ENCODE data around the gene HDAC4. TPM values are rescaled to one million over a fixed set of nuclear protein-coding genes. Genes with fewer than 3 reads are reported as not detected.

HDAC4 gene
- total RNA-seq, 1 donor from 2014 or later: 20.4 TPM

DNA sequence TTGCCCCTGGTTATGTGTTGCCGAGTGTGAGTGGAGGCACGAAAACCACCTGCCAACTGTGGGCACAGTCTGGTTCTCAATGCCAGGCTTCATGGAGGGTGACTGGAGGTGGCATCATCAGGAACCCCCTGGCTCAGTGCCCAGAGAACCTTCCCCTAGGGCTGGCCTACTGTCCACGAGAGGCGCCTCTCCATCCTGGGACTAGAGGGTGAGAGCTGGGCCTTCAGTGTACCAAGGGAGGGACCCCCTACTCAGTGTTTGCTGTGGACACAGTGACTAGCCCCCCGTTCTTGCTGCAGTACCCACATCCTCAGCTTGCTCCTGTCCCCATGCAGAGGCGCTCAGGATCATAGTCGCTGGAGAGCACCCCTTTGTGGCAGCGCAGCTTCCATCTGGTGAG is 202.6 kb downstream of the HDAC4 start:
- DNase-seq (ENCODE audit: low spot score in 2 of 2) (no peak), FAIRE-seq (no peak)

DNA sequence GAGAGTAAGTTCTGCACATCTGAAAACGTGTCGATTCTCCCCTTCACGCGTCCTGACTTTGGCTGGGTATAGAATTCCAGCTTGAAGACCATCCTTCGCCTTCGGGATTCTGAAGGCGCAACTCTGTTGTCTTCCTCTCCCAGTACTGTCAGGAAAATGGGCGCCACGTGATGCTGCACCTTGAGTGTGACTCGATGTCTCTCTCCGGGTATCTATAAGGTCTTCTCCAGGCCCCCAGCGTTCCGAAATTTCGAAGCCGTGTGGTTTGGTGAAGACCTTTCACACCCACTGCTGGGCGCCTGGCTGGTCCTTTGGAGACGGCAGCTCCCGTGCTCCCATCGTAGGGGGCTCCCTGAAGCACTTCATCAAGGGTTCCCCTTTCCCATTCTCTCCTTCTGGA is 203.7 kb downstream of the HDAC4 start:
- DNase-seq (ENCODE audit: low spot score in 2 of 2) (no peak), FAIRE-seq (no peak)

DNA sequence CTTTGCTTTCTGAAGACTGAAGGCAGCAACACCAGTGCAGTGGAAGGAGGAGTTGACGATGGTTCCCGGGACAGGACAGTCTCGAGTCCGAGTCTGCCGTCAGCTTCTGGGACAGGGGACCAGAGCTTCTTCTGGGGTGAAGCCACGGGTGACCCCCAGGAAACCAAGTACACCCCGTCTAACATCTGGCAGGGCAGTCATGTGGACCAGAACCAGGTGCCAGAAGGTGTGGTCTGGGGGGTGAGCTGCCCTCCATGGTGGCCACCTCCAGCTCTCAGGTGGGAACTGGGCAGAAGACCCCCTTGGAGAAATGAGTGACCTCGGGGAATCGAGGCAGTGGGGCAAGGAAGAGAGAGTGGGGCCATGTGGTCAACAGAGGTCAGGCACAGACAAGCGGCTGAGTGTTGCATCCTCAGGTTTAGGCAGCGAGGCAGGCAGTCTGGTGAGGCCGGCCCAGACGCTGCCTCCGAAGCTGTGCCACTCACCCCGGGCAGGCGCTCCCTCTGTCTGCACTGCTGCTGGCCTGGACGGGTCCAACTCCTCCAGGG is 204.3 kb downstream of the HDAC4 start:
- no peak for DNase-seq (ENCODE audit: low spot score in 2 of 2)
- no peak for FAIRE-seq

DNA sequence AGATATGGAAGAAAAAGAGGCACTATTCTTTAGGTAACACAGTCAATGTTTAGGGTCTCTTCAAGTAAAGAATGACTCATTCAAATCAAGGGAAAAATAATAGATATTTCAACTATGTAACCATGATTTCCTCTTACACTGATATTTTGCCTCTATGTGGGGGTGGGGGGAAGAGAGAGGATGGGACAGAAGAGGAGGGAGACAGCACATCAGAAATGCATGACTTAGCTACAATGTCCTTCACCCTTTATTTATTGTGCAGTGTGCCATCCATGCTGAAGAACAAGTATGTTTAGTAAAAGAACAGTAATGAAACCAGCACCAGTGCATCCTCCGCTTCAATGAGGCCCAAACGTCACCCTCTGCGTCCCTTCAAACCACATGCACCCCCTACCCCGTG is 204.8 kb downstream of the HDAC4 start:
- FAIRE-seq (no peak), DNase-seq (ENCODE audit: low spot score in 2 of 2) (no peak)

DNA sequence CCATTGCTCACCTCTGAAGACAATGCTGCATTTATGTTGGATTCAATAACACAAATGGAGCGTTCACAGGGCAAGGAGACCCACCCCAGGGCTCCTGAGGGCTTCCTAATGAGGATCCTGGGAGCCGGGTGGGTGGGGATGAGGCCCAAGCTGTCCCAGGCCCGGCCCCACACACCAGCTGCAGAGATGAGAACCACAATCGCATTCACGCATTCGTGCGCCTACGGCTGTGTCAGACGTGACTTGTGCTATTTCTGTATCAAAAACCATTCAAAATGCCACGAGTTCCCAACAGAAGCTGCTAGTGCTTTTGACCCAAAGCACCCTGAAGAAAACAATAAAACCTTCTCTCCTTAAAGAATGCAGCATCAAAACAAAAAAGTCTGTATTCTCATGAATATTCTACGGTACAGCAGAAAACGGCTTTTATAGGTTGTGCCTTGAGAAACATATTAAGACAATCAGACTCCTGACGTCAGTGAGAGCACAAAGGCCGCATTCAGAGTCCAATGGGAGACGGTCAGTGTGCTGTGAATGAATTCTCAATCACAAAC is 205.4 kb downstream of the HDAC4 start:
- DNase-seq (ENCODE audit: low spot score in 2 of 2): peak; percentile 72 to 73
- FAIRE-seq: peak; percentile 45

DNA sequence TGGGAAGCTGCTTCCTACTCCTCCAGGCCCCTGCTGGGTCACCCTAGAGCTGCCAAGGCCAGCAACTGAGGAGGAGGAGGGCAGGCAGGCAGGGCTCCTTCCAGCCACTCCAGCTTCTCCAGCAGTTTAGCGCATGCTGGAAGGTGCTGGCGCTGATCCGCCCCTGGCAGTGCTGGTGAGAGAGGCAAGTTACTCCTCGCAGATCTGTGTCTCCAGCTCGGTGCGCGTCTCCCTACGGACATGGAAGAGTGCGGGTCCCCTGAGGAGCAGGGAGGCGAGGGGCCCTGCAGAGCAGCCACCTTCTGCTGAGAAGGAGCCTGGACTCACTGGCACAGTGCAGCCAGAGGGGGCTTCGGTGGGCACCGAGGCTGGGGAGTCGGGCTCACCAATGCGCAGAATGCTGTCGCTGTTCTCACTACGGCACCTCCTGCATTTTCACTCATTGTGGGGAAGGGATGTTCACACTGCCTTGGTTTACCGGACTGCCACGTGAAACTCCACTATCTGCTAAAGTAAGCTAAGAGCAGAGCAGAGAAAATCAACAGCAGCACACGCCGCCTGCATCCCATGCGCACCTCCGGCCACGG is 206.0 kb downstream of the HDAC4 start:
- no peak for FAIRE-seq
- DNase-seq (ENCODE audit: low spot score in 2 of 2): no peak

DNA sequence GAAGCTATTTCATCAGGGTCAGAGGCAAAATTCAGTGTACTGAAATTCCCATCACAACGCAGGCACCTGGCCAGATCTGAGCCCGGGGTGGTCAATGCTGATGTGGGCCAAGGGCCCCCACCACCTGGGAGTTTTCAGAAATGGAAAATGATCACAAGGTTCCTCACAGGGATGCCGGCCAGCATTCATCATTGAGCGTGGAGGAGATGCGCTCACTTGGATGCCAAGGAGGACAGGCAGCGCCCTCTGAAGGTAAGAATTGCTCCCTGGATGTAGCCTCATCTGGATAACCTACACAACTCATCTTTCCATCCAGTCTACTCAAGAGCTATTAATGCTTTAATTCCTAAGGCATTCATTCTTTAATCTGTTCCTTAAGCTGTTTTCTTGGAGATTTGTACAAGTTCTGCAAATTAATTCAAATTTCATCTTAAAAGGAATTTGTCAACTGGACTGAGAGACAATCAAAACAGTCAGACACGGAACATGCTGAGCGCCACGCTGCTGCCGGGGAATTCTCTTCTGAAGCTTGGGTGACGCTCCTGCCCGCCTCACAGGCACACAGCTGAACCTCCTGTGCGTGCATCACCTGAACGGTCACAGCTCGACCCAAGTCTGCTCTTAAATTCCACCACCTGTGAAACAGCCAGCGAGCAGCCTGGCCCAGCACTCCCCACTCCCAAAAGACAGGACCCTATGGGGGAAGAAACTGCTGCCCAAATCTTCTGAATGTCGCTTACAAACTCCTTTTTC is 206.7 kb downstream of the HDAC4 start:
- no peak for DNase-seq (ENCODE audit: low spot score in 2 of 2)
- FAIRE-seq: no peak

DNA sequence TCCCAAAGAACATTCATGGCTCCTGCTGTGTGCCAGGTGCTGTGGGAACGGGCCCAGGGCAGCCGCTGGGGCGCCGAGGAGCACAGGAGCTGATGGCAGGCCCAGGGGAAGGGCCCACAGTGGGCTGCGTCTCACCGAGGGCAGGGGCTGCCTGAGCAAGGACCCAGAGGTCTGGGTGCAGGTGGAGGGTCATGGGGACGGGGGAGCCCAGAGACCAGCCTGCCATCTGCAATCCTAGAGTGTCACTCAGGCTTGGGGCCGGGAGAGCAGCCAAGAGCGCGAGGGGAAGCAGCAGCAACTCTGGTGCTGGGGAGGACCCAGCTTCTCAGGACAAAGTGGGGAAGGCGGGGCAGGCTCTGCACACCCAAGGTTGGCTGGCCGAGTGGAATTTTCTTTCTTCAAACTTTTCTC is 207.4 kb downstream of the HDAC4 start:
- DNase-seq (ENCODE audit: low spot score in 2 of 2): no peak
- FAIRE-seq: no peak

DNA sequence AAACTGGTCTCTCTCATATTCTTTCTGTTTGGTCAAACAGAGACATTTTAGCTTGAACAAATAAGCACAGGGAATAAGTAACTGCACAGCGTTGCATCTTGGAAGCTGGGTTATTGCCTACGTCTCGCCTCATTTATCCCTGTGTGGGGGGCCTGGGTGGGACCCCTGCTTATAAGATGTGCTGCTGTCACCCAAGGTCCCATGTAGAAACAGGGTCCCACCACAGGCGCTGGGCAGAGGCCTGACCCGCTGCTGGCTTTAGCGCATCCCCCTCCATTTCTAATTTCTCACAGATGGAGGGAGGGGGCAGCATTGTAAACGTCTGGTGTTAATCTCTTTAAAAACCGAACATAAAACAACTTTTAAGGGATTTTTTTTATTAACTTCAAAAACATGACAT is 207.8 kb downstream of the HDAC4 start:
- DNase-seq (ENCODE audit: low spot score in 2 of 2): no peak
- no peak for FAIRE-seq

DNA sequence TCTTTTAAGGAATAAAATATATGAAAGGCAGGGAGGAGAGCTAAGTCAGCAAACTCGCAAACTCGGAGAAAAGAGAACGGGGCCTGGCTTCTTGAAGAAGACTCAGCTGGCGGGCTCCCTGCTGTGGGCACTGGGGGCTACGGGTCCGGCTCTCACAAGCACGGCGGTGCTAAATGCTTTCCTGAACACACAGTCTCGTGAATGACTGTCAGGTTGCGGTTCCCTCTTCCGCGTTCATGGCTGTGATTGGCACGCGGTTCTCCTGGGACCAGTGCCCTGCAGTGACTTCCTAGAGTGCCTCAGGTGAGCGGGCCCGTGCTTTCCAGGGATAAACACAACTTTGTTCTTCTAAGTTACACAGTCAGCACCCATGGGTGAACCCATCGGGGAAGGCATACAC is 208.4 kb downstream of the HDAC4 start:
- FAIRE-seq: no peak
- DNase-seq (ENCODE audit: low spot score in 2 of 2): no peak

DNA sequence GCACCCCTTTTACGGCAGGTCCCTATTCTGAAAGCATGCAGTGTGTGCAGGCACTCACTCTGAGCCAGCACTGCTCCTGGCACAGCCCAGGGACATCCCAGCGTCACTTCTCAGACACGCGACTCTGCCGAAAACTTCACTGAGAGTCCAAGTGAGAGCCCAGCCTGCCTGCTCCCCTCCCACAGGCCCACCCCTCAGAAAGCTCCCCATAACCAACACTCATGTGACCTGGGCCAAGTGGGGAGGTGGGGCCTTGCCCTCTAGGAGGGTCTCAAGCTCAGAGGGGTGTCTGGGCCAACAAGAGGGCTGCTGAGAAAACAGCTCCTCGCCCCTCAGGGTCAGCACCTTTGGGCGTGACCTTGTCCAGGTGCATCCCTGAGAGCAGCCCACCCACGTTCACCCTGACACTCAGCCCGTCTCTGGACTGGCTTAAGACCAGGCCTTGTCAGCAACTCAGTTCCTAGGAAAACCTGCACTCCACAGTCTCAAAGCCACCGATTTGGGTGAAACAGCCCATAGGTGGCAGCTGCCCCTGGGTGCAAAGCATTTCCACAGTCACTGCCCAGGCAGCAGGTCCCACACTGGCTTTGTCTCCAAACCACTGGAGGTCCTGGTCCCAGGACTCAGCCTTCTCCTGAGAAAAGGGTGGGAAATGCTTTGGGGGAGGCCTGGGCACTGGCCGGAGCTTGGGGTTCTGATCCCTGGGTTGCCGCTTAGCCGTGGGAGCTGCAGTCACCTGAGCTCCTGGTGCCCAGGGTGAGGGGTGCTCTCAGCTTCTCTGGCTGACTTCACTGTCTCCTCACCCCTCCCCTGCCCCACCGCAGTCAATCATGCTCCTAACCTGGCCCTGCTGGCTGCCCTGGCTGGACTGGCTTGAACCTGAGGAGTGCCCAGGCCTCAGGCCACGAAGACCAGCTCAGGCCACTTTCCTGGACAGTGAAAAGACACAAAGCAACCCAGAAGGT is 209.6 kb downstream of the HDAC4 start:
- FAIRE-seq (no peak), DNase-seq (ENCODE audit: low spot score in 2 of 2) (no peak)

DNA sequence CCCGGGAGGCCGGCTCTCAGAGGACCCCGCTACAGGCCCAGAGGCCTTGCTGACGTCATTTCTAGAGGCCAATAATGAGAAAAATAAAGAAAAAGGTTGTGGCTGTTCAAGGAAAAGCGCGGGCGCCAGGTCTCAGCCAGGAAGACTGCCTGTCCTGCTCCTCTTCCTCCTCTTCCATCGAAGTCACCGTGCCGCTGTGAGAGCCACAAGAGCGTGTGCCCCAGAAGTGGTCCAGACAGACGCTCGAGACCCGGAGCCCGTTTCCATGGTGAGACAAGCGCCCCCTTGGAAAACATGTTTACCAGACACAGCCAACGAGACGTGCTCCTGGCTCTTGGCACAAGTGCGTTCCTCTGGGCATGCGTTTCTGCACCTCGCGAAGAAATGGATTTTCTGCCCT is 210.5 kb downstream of the HDAC4 start:
- DNase-seq (ENCODE audit: low spot score in 2 of 2): no peak
- no peak for FAIRE-seq

DNA sequence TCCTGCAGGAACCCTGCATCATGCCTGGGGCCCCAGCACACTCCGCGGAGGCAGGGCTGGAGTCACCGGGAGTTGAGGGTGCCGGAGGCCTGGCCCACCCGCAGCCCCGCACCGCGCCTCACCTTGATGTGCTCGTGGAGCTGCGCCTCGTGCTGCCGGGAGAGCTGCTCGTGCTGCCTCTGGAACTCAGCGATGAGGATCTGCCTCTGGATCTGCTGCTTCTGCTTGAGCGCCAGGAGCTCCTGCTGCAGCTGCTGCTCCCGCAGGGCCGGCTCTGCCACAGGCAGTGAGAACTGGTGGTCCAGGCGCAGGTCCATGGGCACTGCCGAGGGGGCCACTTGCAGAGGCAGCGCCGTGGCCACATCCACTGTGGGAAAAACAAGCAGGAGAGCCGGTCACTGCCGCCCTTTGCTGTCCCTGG is 211.1 kb downstream of the HDAC4 start:
- FAIRE-seq (no peak), DNase-seq (ENCODE audit: low spot score in 2 of 2) (no peak)

DNA sequence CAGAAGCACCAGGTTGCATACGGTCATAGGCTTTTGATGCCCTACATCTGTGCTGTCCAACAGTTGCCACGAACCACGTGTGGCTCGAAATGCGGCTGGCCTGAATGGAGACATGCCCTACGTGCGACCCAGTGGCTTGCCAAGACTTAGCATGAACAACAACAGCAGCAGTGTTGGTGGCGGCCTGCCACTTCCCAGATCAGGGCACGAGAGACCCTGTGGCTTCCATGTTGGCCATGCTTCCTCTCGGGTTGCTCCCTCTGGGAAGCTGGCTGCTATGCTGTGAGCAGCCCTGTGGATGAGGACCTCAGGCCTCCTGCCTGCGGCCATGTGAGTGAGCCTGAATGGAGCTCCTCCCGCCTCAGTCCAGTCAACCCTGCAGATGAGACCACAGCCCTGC is 212.3 kb downstream of the HDAC4 start:
- no peak for FAIRE-seq
- DNase-seq (ENCODE audit: low spot score in 2 of 2): no peak

DNA sequence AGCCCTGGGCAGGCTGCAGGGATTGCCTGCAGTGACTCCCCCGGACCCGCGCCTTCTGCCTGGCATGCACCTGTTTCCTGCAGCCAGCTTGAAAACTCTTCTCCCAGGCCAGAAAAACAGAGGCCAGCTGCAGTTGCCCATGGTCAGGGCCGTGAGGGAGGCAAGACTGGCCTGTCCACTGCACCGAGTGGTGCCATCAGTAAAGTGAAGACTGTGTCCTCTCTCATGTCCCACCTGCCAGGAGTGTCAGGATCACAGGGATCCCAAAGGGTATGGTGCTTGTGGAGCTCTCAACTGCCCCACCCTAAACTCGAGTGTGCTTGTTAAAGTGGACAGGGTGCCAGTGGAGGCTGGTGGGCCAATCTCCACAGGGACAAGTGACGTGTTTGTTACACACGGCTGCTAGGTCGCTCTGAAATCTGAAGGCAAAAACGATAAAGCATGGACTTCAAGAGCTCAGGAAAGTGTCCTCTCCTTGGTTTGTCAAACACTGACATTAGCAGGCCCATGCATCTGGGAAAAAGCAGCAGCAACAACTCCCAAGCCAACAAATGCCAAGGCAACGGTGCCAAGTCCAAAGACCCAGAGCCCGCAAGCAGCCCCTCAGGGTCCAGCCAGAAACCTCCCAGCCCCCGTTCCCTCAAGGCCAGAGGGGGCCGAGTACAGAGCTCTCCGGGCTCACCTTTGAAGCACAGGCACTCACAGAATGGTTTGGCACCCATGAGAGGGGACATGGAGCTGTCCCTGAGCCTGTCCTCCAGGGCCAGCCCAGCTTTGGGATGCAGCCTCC is 213.2 kb downstream of the HDAC4 start:
- no peak for FAIRE-seq
- DNase-seq (ENCODE audit: low spot score in 2 of 2): no peak

DNA sequence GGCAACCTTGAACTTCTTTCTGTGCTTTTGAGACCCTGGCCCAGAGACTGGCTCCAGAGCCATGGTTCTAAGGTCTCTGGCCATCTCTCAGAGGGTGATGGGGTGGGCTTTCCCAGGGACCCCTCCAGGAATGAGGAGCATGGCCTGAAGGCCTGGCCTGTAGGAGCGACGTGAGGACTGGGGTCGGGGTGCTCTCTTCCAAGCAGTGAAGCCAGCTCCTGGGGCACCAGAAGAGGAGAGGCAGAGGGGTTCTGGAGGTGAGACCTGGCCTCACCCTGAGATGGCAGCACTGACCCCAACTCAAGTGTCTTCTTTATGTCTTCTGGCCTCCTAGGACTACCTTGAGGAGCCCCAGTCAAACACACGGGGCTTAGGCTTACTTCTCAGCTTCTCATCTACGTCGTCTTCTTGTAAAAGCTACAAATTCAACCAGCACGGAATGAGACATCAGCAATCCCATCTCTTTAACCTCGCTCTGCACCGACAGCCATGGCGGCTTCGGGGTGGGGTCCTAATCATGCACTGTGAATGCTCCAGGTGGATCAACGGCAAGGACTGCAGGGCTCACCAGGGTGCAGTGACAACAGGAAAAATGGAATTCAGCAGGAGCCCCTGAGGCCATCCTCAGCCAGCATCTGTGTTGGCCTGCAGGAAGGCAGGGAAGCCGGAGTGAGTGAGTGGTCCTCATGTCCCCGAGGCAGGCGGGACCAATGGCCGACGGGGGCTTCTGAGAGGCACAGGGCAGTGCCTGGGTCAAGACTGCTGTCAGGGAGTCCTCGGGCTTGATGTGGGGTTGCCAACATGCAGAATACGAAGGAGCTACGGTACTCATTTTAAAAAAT is 214.1 kb downstream of the HDAC4 start:
- no peak for FAIRE-seq
- DNase-seq (ENCODE audit: low spot score in 2 of 2): no peak

DNA sequence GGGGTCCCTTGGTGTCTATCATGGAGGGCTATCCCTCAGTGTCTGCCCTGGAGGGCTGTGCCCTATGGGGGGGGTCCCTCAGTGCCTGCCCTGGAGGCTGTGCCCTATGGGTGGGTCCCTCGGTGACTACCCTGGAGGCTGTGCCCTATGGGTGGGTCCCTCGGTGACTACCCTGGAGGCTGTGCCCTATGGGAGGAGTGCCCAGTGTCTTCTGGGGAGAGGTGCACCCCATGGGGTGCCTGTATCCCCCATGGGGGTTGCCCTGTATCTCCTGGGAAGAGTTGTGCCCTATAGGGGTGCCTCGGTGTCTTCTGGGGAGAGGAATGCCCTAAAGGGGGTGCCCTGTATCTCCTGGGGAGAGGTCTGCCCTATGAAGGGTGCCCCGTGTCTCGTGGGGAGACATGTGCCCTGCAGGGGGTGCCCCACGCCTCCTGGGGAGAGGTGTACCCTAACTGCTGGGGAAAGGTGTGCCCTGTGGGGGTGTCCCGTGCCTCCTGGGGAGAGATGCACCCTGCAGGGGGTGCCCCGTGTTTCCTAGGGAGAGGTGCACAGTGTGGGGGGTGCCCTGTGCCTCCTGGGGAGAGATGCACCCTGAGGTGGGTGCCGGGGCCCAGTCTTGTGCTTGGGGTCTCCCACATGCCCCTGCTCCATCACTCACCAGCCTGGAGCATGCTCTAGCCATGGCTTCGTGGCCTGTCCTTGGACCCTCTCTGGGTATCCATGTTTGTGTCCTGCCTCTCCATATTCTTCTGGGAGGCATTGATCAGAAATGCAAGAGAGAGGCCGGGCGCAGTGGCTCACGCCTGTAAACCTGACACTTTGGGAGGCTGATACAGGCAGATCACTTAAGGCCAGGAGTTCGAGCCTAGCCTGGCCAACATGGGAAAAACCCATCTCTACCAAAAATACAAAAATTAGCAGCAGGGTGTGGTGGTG is 215.6 kb downstream of the HDAC4 start:
- DNase-seq (ENCODE audit: low spot score in 2 of 2) (no peak), FAIRE-seq (no peak)

DNA sequence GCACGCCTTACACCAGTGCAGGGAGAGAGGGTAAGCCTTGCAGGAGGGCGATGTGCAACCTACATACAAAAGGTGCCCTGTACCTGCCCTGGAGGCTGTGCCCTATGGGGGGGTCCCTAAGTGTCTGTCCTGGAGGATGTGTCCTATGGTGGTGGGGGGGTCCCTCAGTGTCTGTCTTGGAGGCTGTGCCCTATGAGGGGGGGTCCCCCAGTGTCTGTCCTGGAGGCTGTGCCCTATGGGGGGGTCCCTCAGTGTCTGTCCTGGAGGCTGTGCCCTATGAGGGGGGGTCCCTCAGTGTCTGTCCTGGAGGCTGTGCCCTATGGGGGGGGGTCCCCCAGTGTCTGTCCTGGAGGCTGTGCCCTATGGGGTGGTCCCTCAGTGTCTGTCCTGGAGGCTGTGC is 216.6 kb downstream of the HDAC4 start:
- no peak for DNase-seq (ENCODE audit: low spot score in 2 of 2)
- FAIRE-seq: no peak
